HG03095 (cell line): ENCODE measurements around the gene ETS2.

Experiments used
- ATAC-seq: cut with Tn5 transposase; IDR thresholded peaks from one replicate; pipeline ENCODE4 v1.9.1; 2021; ENCODE audit warnings: moderate library complexity; ENCODE audit not compliant: unreplicated experiment

ETS2 gene

GRCh38 chr21:38800924-38801744, 4.6 kb upstream of the ETS2 start:
- no peak for ATAC-seq

- no peak for ATAC-seq
Observed at GRCh38 chr21:38802050-38803026, 3.4 kb upstream of the ETS2 start.

- ATAC-seq = no peak
Observed at GRCh38 chr21:38803075-38803660, 2.6 kb upstream of the ETS2 start.

GRCh38 chr21:38804030-38804788, 1.5 kb upstream of the ETS2 start:
- no peak for ATAC-seq

GRCh38 chr21:38804789-38805327, 871 bp upstream of the ETS2 start:
- ATAC-seq = no peak

- peak; percentile 32 for ATAC-seq
Observed at GRCh38 chr21:38806153-38806941, 618 bp downstream of the ETS2 start.

- no peak for ATAC-seq
Observed at GRCh38 chr21:38806942-38807284, 1.2 kb downstream of the ETS2 start.

- ATAC-seq = no peak
Observed at GRCh38 chr21:38807441-38807871, 1.7 kb downstream of the ETS2 start.

- no peak for ATAC-seq
Observed at GRCh38 chr21:38807986-38808385, 2.3 kb downstream of the ETS2 start.

- ATAC-seq = no peak
Observed at GRCh38 chr21:38809198-38809878, 3.6 kb downstream of the ETS2 start.

GRCh38 chr21:38810034-38810825, 4.5 kb downstream of the ETS2 start:
- no peak for ATAC-seq

GRCh38 chr21:38810826-38811164, 5.1 kb downstream of the ETS2 start:
- no peak for ATAC-seq

GRCh38 chr21:38811257-38811656, 5.5 kb downstream of the ETS2 start:
- no peak for ATAC-seq

- no peak for ATAC-seq
Observed at GRCh38 chr21:38813143-38813542, 7.4 kb downstream of the ETS2 start.

- ATAC-seq = no peak
Observed at GRCh38 chr21:38813547-38813946, 7.8 kb downstream of the ETS2 start.

- ATAC-seq = no peak
Observed at GRCh38 chr21:38814126-38815059, 8.7 kb downstream of the ETS2 start.

- no peak for ATAC-seq
Observed at GRCh38 chr21:38815060-38815405, 9.3 kb downstream of the ETS2 start.
